Mucosa of stomach (tissue), 1 donor: ENCODE data around the gene RNASE8.
A peak's percentile ranks its signal among the peaks of the same experiment; 100 is the strongest.
"Not testable (repeated sequence)": the region's sequence is repeated elsewhere in the genome, so short reads cannot be mapped to it uniquely, and the experiment has no call there.

ENCODE experiments used
- H3K27me3 ChIP-seq: one replicate; pipeline ENCODE4 v1.7.0; 2013; ENCODE audit warnings: mild to moderate bottlenecking, low read length; ENCODE audit not compliant: control insufficient read depth, insufficient read depth
- H3K36me3 ChIP-seq: one replicate; pipeline ENCODE4 v1.7.0; 2013; ENCODE audit warnings: low read length; ENCODE audit not compliant: control insufficient read depth, insufficient read depth
- H3K4me1 ChIP-seq: one replicate; pipeline ENCODE4 v1.7.0; 2013; ENCODE audit warnings: mild to moderate bottlenecking, low read length; ENCODE audit not compliant: control insufficient read depth, insufficient read depth
- H3K4me3 ChIP-seq: one replicate; pipeline ENCODE4 v1.7.0; 2013; ENCODE audit warnings: low read length
- H3K9ac ChIP-seq: one replicate; pipeline ENCODE4 v1.7.0; 2013; ENCODE audit warnings: mild to moderate bottlenecking, low read length, moderate library complexity
- H3K9me3 ChIP-seq: one replicate; pipeline ENCODE4 v1.7.0; 2013; ENCODE audit warnings: mild to moderate bottlenecking, low read length, moderate library complexity; ENCODE audit not compliant: control insufficient read depth
- donor health status: Pancreatic carcinoma.

The RNASE8 gene

DNA sequence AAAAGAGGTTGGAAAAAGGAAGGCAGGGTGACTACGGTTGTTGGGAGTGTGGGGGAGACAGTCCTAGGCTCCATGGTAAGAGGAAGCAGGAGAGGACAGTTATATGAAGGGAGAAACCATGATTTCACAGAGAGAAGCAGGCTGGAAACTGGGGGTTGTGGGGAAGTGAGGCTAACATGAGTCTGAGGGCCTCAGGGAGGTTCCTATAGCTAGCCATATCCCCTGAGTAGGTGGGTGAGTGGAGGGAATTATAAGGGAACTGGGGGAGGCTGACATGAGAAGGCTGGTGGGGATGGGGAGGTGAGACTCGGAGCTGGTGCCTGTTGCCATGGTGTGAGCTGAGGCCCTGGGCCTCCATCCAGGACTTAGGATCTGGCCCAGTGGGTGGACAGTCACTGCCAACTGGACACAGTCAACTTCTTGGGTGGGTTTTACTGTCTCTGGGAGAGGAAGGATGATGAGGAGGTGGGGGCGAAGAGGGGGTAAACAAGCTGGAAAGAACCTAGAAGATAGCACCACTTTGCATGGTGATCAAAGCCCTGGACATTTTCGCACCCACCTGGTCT is 24.4 kb upstream of the RNASE8 start:
- Histone ChIP-seq H3K4me1 (peaks cover under 1% of the 10 kb centered on the region), H3K4me3 (no peak overlapping the region), H3K27me3 (no peaks in the 10 kb centered on the region), H3K9ac (no peak overlapping the region), H3K9me3 (no peaks in the 10 kb centered on the region), H3K36me3 (no peaks in the 10 kb centered on the region)

DNA sequence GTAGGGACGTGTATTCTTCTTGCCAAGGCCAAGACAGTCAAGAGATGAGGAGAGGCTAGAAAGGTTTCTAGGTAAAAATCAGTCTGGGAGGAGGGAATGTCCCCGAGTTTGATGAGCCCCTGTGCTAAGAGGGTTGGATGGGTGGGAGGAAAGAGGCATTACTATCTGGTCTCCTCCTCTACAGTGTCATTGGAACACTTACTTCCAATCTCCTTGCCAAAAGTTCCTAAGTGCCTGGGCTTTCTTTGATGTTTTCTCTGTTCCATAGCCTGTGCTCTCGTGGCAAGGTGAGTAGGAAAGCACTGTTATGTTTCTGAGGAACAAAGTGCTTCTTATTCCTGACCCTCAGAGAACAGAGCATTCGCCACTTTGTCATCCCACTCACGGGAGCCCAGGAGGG is 22.9 kb upstream of the RNASE8 start, which contains the start of gene RNASE13:
TSS of gene RNASE13 (minus strand) at position 101 of the 400 bp plus-strand sequence. CDS start 519 bp downstream, outside the sequence.
- Histone ChIP-seq H3K4me3 (no peak within 1 kb of the TSS), H3K9me3 (no peaks in the 10 kb centered on the region), H3K27me3 (no peaks in the 10 kb centered on the region), H3K9ac (no peak within 1 kb of the TSS), H3K4me1 (peaks cover 15% of the 10 kb centered on the region), H3K36me3 (no peaks in the 10 kb centered on the region)

DNA sequence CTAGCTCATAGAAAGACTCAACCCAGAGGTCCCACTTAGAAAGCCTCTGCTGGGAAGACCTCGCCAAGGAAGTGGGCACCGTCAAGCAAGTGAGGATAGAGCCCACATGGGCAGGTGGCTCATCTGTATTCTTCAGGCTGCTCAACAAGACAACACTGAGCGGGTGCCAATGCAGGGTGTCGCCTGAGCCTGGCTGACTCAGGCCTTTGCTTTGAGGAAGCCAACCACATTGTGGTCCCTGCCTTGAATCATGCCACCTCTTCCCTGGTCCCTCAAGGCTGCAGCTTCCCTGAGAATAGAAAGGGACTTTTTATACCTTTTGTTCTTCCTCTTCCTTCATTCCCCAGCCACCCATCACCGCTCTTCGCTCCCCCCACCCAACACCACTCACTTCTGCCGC is 20.9 kb upstream of the RNASE8 start:
- Histone ChIP-seq H3K4me1 (peaks cover 17% of the 10 kb centered on the region), H3K4me3 (no peak overlapping the region), H3K27me3 (no peaks in the 10 kb centered on the region), H3K36me3 (no peaks in the 10 kb centered on the region), H3K9ac (no peak overlapping the region), H3K9me3 (no peaks in the 10 kb centered on the region)

DNA sequence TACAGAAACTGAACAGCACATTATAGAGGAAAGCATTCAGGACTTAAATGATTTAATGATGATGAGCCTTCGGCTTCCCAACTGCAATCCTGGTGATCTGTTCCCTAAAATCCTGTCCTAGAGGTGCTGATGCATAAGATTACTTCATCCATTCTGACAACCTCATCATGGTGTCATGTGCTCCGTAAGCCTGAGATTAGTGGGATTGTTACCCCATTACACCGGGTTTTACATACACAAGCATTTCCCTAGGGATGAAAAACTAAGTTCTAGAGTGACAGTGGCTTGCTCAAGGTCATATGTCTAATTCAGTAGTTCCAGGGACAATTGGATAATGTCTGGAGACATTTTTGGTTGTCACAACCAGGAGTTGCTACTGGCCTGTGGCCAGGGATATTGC is 20.5 kb upstream of the RNASE8 start:
- Histone ChIP-seq H3K4me1 (peaks cover 17% of the 10 kb centered on the region), H3K27me3 (no peaks in the 10 kb centered on the region), H3K9ac (no peak overlapping the region), H3K9me3 (no peaks in the 10 kb centered on the region), H3K36me3 (no peaks in the 10 kb centered on the region), H3K4me3 (no peak overlapping the region)

DNA sequence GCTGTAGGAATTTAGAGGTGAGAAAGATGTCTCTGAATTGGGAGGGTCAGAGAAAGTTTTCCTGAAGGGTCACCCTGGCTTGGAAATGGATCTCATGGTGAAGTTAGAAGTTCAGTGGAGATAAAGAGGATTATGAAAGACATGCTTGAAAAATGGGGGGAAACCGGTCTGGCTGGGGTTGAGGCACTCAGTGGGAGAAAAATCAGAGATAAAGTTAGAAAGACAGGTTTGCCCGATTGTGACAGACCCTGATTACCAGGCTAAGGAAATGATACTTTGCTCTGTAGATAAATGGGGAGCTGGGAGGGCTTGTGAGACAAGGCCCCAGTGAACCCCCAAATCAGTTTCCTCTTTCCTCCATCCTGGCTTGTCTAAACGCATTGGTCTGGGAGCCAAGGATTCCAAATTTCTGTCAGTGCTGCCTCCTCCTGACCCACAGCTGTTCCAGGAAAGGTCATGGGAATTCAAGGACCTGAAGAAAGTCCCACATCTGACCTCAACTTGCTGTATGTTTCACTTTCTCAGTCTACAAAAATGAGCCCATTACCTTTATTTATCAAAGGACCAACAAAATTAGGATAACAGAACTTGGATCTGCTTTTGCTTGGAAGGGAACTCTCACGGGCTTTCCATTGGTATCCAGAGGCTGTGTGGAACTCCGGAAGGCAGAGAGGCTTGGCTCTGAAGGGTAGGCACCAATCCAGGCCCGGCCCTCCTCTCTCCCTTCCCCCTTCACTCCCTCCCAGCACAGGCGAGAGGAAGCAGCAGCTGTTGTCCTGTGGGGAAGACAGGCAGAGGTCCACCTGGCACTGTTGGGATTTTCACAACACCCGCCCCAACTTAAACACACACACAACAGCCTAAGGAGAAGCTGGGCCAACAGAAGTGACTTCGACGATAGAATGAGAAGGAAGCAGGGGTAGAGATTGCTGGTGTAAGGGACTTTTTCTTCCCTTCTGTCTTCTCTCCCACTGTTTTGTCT is 18.9 kb upstream of the RNASE8 start:
- Histone ChIP-seq H3K36me3 (no peaks in the 10 kb centered on the region), H3K9me3 (no peaks in the 10 kb centered on the region), H3K27me3 (no peaks in the 10 kb centered on the region), H3K4me1 (peaks cover 24% of the 10 kb centered on the region), H3K4me3 (no peak overlapping the region), H3K9ac (peak overlapping the region; percentile 40)

DNA sequence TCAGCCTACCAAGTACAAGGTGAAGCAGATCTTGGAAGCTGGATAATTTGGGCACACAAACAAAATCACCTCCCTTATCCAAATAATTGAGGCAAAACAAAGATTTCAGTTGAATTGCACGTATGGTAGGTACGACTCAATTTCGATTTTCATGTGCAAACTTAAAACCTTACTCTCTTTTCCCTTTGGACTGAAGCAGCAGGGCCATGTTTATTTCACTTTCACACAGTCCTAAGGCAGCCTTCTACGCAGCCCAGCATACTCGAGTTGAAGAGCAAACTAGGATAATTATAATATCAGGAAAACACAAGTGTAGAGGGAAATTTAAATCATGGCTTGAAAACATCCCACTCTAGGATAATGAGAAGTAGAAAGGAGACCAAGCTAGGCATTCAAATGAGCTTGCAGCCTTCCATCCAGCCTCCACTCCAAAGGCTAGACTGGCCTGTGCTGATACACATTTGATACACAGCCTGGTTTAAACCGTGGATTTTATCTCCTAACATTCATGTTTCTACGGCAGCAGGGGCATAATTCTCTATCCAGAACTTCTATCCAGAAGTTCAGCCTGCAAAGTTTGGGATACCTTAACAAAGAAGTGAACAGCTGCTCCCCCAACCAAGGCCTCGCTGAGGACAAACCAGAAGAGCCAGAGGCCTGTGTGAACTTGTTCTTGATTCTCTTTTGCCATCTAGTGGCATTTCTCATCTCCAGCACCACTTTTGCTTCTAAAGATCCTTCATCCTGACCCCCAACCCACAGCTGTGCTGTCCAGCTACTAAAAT is 17.8 kb upstream of the RNASE8 start:
- H3K36me3 ChIP-seq = no peaks in the 10 kb centered on the region
- H3K4me3 ChIP-seq = no peak overlapping the region
- peak overlapping the region; percentile 40 for H3K9ac ChIP-seq
- no peaks in the 10 kb centered on the region for H3K9me3 ChIP-seq
- no peaks in the 10 kb centered on the region for H3K27me3 ChIP-seq
- peaks cover 24% of the 10 kb centered on the region for H3K4me1 ChIP-seq

DNA sequence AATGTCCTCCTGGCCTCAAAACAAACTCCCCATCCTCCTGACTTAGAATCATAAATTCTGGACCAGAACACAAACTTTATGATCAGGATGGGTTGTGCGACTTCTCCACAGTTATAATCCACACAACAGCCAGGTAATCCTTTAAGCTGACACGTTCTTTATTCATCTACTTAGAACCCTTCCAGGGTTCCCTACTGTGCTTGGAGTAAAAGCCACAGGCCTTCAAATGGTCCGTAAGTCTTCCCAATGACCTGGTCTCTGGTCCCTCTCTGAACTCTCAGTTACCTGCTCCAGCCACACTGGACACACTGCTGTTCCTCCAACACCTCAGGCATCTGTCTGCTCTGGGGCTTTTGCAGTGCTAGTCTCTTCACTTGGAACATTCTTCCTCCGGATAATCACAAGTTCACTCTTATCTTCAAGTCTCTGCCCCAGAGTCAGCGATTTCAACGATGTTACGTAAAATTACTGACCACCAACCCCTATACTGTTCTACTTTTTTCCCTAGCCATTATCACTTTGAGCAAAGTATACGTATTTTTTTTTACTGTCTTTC is 17.2 kb upstream of the RNASE8 start:
- Histone ChIP-seq H3K27me3 (no peaks in the 10 kb centered on the region), H3K9ac (no peak overlapping the region), H3K9me3 (no peaks in the 10 kb centered on the region), H3K4me1 (peaks cover 24% of the 10 kb centered on the region), H3K4me3 (no peak overlapping the region), H3K36me3 (no peaks in the 10 kb centered on the region)

DNA sequence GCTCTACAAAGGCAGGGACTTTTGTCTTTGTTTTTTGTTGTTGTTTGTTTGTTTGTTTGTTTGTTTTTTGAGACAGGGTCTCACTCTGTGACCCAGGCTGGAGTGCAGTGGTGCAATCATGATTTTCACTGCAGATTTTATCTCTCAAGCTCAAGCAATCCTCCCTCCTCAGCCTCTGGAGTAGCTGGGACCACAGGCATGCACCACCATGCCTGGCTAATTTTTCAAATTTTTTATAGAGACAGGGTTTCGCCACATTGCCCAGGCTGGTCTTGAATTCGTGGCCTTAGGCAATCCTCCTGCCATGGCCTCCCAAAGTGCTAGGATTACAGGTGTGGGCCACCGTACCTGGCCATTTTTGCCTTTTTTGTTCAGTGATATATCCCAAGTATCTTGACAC is 16.7 kb upstream of the RNASE8 start:
- H3K9ac ChIP-seq, H3K4me3 ChIP-seq, H3K36me3 ChIP-seq, H3K9me3 ChIP-seq, H3K27me3 ChIP-seq: not testable (repeated sequence)
- H3K4me1 ChIP-seq = peaks cover 24% of the 10 kb centered on the region

DNA sequence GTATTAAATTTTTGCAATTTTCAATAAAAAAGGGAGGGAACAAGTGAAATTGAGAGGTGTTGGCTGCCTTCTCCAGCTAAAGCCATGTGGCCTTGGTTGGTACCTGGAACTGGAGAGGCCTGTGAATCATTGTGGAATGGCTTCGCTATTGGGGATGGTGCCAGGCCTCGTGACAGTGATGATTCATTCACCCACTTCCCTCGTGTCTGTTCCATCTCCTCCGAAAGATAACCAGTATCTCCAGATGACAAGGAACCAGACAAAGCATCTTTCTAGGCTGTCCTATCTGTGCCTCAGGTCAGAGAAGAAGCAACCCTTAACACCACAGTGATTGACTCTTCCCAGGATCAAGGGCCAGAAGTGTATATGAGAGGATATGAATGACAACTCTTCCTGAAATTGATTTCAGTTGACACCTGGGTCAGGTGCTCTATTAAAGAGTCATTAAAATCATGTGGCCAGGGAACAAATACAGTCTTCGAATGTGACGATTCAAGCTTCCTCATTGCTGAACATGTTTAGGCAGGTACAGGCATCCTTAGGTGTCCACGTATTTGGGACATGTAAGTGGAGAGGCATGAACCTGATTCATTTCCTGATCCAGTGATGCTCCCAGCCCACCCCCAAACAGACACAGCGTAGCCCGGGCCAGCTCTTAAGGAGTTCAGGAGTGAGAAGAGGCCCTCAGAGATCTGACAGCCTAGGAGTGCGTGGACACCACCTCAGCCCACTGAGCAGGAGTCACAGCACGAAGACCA is 15.8 kb upstream of the RNASE8 start, which contains the start of gene RNASE7:
TSS of gene RNASE7 (plus strand) at position 687 of the 758 bp plus-strand sequence. CDS start 631 bp downstream, outside the sequence.
- Histone ChIP-seq H3K9me3 (no peaks in the 10 kb centered on the region), H3K4me3 (no peak within 1 kb of the TSS), H3K9ac (no peak within 1 kb of the TSS), H3K27me3 (no peaks in the 10 kb centered on the region), H3K36me3 (no peaks in the 10 kb centered on the region), H3K4me1 (peaks cover 24% of the 10 kb centered on the region)

DNA sequence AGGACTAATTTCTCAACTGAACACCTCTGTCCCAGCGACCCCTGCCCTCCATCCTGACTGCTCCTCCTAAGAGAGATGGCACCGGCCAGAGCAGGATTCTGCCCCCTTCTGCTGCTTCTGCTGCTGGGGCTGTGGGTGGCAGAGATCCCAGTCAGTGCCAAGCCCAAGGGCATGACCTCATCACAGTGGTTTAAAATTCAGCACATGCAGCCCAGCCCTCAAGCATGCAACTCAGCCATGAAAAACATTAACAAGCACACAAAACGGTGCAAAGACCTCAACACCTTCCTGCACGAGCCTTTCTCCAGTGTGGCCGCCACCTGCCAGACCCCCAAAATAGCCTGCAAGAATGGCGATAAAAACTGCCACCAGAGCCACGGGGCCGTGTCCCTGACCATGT is 14.7 kb upstream of the RNASE8 start:
- Histone ChIP-seq H3K4me3 (no peak overlapping the region), H3K27me3 (no peaks in the 10 kb centered on the region), H3K4me1 (peaks cover 29% of the 10 kb centered on the region), H3K9ac (no peak overlapping the region), H3K9me3 (no peaks in the 10 kb centered on the region), H3K36me3 (no peaks in the 10 kb centered on the region)

DNA sequence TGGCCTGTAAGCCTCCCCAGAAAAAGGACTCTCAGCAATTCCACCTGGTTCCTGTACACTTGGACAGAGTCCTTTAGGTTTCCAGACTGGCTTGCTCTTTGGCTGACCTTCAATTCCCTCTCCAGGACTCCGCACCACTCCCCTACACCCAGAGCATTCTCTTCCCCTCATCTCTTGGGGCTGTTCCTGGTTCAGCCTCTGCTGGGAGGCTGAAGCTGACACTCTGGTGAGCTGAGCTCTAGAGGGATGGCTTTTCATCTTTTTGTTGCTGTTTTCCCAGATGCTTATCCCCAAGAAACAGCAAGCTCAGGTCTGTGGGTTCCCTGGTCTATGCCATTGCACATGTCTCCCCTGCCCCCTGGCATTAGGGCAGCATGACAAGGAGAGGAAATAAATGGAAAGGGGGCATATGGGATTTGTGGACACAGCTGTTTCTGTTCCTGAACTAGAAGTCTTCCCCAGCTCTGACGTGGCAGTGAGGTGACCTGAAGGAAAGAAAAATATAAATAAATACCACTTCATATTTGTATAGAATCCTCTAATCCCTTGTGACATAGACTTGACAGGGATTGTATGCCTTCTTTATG is 14.1 kb upstream of the RNASE8 start:
- H3K36me3 ChIP-seq = no peaks in the 10 kb centered on the region
- H3K4me3 ChIP-seq = no peak overlapping the region
- no peaks in the 10 kb centered on the region for H3K27me3 ChIP-seq
- no peak overlapping the region for H3K9ac ChIP-seq
- H3K4me1 ChIP-seq = peaks cover 32% of the 10 kb centered on the region
- H3K9me3 ChIP-seq = no peaks in the 10 kb centered on the region
